Panc1 (cell line): Measurements from ENCODE around the gene RPL39. TPM values are rescaled to one million over a fixed set of nuclear protein-coding genes. Genes with fewer than 3 reads are reported as not detected.

Source experiments
- ATAC-seq: fragments of 200-7000 bp; cut with Tn5 transposase; 2 replicates; pipeline ENCODE4 v1.9.1; 2020; ENCODE audit warnings: mild to moderate bottlenecking, moderate library complexity
- BruUV-seq: library from RNA; stranded (reverse); fragments of 400-500 nt; replicated peaks from 2 replicates; lab custom pipeline; 2021; lab: Mats Ljungman, UMichigan
- CTCF ChIA-PET: fragments of 300-600 bp; sonication (Branson Sonifier 250); formaldehyde crosslinking; loops from one replicate; lab custom pipeline; 2022; ENCODE audit warnings: antibody characterized with exemption; lab: Charles Lee
- POLR2A ChIA-PET: fragments of 300-600 bp; sonication (Branson Sonifier 250); formaldehyde crosslinking; loops from one replicate; lab custom pipeline; 2022; ENCODE audit warnings: antibody characterized with exemption; lab: Charles Lee
- DNase-seq: peaks from one replicate; pipeline ENCODE4 v3.0.0-alpha.2; 2010; ENCODE audit warnings: low read depth, low spot score
- H3K27ac ChIP-seq: 2 replicates; pipeline ENCODE4 v1.5.1; 2011; ENCODE audit warnings: mild to moderate bottlenecking, low read length, inconsistent platforms
- H3K27me3 ChIP-seq: fragments of 200-500 bp; sonication (Bioruptor generic); 2 replicates; pipeline ENCODE4 v1.6.0; 2014; ENCODE audit warnings: low read length, inconsistent platforms; ENCODE audit not compliant: control insufficient read depth, insufficient read depth
- H3K36me3 ChIP-seq: fragments of 200-500 bp; sonication (Bioruptor generic); 2 replicates; pipeline ENCODE4 v1.5.1; 2014; ENCODE audit warnings: inconsistent platforms, mild to moderate bottlenecking, low read length, moderate library complexity; ENCODE audit not compliant: control insufficient read depth, insufficient read depth
- H3K4me1 ChIP-seq: 2 replicates; pipeline ENCODE4 v1.5.1; 2011; ENCODE audit warnings: inconsistent platforms, mild to moderate bottlenecking, low read length, moderate library complexity; ENCODE audit not compliant: control insufficient read depth, insufficient read depth
- H3K4me3 ChIP-seq, 2 experiments: 2 replicates each; pipeline ENCODE4 v1.5.1; 2011 to 2012; ENCODE audit warnings: low read depth in 2 of 2, low read length in 2 of 2, mild to moderate bottlenecking in 2 of 2, inconsistent platforms in 1 of 2, moderate library complexity in 1 of 2
- H3K9me3 ChIP-seq: fragments of 200-500 bp; sonication (Bioruptor generic); 2 replicates; pipeline ENCODE4 v1.5.1; 2014; ENCODE audit warnings: low read depth, mild to moderate bottlenecking, inconsistent platforms, low read length, moderate library complexity; ENCODE audit not compliant: control insufficient read depth, insufficient read depth
- POLR2AphosphoS5 ChIP-seq: IDR thresholded peaks from 2 replicates; pipeline ENCODE4 v1.6.1; 2012; ENCODE audit warnings: mild to moderate bottlenecking, low read depth, low read length, moderate library complexity
- REST ChIP-seq, 2 experiments: IDR thresholded peaks; 2 replicates each; pipeline ENCODE4 v1.6.1; 2011 to 2012; ENCODE audit warnings: low read depth in 2 of 2, control low read depth in 1 of 2, low read length in 1 of 2, mild to moderate bottlenecking in 1 of 2, moderate library complexity in 1 of 2; ENCODE audit not compliant: insufficient read depth in 1 of 2
- SIN3A ChIP-seq: IDR thresholded peaks from 2 replicates; pipeline ENCODE4 v1.6.1; 2012; ENCODE audit warnings: low read depth, mild to moderate bottlenecking, low read length, moderate library complexity, borderline replicate concordance; ENCODE audit not compliant: insufficient read depth
- TCF7L2 ChIP-seq: IDR thresholded peaks from 2 replicates; pipeline ENCODE4 v1.6.1; 2011; ENCODE audit warnings: mild to moderate bottlenecking, low read depth, low read length, inconsistent platforms
- in situ Hi-C: cut with HindIII; loops from 2 replicates; pipeline ENCODE4 v1.10.0; 2016; ENCODE audit warnings: low sequenced_read_pairs, low pct_unique_long_range_greater_than_20kb
- intact Hi-C: fragments of 100-400 bp; cut with micrococcal nuclease; formaldehyde crosslinking; loops from one replicate; pipeline ENCODE4 v1.10.0; 2022; ENCODE audit not compliant: unreplicated experiment
- total RNA-seq: library from RNA; stranded (reverse); gene quantifications from one replicate; pipeline ENCODE4 v1.2.1, GENCODE V29; 2021; ENCODE audit not compliant: unreplicated experiment
- TF ChIP-seq, protein P1 (sequence below): fragments of 450-650 bp; IDR thresholded peaks from 2 replicates; pipeline ENCODE4 v1.5.1; 2017; ENCODE audit warnings: mild to moderate bottlenecking

Gene RPL39
- total RNA-seq, 1 experiment from 2014 or later = 1,882 TPM

DNA sequence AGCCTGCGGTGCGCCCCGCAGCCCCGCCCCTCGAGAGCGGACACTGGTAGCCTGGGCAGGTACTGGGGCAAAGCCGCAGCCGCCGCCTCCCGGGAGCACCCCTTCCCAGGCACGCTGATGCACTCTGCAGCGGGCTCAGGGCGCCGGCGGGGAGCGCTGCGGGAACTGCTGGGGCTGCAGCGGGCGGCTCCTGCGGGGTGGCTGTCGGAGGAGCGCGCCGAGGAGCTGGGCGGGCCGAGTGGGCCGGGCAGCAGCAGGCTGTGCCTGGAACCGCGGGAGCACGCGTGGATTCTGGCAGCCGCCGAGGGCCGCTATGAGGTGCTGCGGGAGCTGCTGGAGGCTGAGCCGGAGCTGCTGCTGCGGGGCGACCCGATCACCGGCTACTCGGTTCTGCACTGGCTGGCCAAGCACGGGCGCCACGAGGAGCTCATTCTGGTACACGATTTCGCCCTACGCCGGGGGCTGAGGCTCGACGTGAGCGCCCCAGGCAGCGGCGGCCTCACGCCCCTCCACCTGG lies 32.6 kb downstream of the RPL39 start:
- ATAC-seq (peak; percentile 68), DNase-seq (no peak)
- Histone ChIP-seq H3K27ac (no peak overlapping the region), H3K9me3 (no peaks in the 10 kb centered on the region), H3K4me1 (peaks cover 17% of the 10 kb centered on the region), H3K4me3 (peak overlapping the region; percentile 54 to 58), H3K36me3 (no peaks in the 10 kb centered on the region), H3K27me3 (no peaks in the 10 kb centered on the region)
- no TSS peak for BruUV-seq
- in situ Hi-C loops = no loop called here
- no peak for TF ChIP-seq TCF7L2
- TF ChIP-seq POLR2AphosphoS5 = no peak
- TF ChIP-seq REST (IDR thresholded peaks at IDR 0.05; ENCODE audit: insufficient read depth in 1 of 2, low read depth in 2 of 2, low read length in 1 of 2) = no peak
- TF ChIP-seq SIN3A = no peak
- TF ChIP-seq, protein P1, sequence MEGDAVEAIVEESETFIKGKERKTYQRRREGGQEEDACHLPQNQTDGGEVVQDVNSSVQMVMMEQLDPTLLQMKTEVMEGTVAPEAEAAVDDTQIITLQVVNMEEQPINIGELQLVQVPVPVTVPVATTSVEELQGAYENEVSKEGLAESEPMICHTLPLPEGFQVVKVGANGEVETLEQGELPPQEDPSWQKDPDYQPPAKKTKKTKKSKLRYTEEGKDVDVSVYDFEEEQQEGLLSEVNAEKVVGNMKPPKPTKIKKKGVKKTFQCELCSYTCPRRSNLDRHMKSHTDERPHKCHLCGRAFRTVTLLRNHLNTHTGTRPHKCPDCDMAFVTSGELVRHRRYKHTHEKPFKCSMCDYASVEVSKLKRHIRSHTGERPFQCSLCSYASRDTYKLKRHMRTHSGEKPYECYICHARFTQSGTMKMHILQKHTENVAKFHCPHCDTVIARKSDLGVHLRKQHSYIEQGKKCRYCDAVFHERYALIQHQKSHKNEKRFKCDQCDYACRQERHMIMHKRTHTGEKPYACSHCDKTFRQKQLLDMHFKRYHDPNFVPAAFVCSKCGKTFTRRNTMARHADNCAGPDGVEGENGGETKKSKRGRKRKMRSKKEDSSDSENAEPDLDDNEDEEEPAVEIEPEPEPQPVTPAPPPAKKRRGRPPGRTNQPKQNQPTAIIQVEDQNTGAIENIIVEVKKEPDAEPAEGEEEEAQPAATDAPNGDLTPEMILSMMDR = no peak
- intact Hi-C loops = loop anchor here (10.0 kb wide), 1 partner anchor 144 kb away; no protein-coding TSS in a partner anchor
- ChIA-PET CTCF (interaction anchor here (0.6 to 1.8 kb wide), 5 partner anchors 13 to 155 kb away, joined by 3 to 8 read pairs (median 3); no protein-coding TSS in a partner anchor), POLR2A (interaction anchor here (0.6 to 1.1 kb wide), 3 partner anchors 28 to 66 kb away, joined by 3 to 6 read pairs (median 4); partner anchors contain the start of gene SEPTIN6)

DNA sequence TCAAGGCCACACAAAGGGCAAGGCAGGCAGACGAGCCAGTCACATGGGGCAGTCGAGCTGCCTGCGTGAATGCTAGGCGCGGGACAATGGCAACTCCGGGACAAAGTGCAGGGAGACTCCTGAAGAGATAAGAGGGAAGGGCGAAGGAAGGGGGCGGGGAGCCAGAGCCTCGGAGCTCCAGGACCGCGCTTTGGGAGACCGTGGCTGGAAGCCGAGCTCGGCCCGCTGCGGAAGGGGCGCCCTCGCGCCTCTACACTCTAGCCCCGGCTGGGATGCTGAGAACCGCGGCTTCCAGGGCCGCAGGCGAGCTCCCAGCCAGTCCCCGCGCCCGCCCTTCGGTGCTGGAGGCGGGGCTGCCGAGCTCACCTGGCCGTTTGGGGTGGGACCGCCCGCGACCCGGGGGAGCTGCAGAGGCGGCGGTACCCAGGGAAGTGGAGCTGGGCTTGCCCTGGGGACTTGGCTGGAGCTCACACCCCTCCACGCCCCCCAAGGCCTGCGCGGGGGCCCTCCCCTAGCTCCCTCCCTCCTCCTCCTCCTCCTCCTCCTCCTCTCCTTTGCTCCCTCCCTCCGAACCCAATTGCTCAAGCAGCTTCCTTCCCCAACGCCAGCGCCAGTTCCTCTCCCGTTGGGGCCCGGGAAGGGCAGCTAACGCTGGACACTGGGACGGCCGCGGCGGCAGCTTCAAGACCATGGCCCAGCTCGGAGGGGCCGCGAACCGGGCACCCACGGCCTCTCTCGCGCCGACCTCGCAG lies 33.3 kb downstream of the RPL39 start, which contains the start of gene SOWAHD:
TSS of gene SOWAHD (plus strand) at position 610 of the 752 bp plus-strand sequence. CDS start at position 690, 80 bp downstream.
- in situ Hi-C loops = no loop called here
- peaks cover 12% of the 10 kb centered on the region for H3K4me1 ChIP-seq
- no peaks in the 10 kb centered on the region for H3K9me3 ChIP-seq
- ATAC-seq (peak; percentile 67), DNase-seq (no peak)
- H3K27ac ChIP-seq = no peak within 1 kb of the TSS
- CTCF ChIA-PET = interaction anchor here (0.6 to 1.8 kb wide), 5 partner anchors 13 to 154 kb away, joined by 3 to 8 read pairs (median 3); no protein-coding TSS in a partner anchor
- no peaks in the 10 kb centered on the region for H3K36me3 ChIP-seq
- no TSS peak for BruUV-seq
- POLR2A ChIA-PET = interaction anchor here (0.6 to 1.1 kb wide), 5 partner anchors 27 to 191 kb away, joined by 3 to 6 read pairs (median 4); partner anchors contain the start of genes RPL39 and SEPTIN6
- intact Hi-C loops = loop anchor here (10.0 kb wide), 1 partner anchor 143 kb away; no protein-coding TSS in a partner anchor
- peak within 1 kb of the TSS; percentile 54 to 58 for H3K4me3 ChIP-seq
- H3K27me3 ChIP-seq = no peaks in the 10 kb centered on the region
- TF ChIP-seq TCF7L2 = no peak
- no peak for TF ChIP-seq POLR2AphosphoS5
- no peak for TF ChIP-seq REST (IDR thresholded peaks at IDR 0.05; ENCODE audit: insufficient read depth in 1 of 2, low read depth in 2 of 2, low read length in 1 of 2)
- TF ChIP-seq, protein P1 = no peak
- TF ChIP-seq SIN3A = no peak
